ENCODE results near the gene TENM4. TPM values are rescaled to one million over a fixed set of nuclear protein-coding genes. Genes with fewer than 3 reads are reported as not detected.

Gene TENM4
- total RNA-seq, 1 donor from 2014 or later, result 27.2 TPM

- DNase-seq, result no peak
Observed at GRCh38 chr11:79050786-79051185, 390.0 kb downstream of the TENM4 start.

DNA sequence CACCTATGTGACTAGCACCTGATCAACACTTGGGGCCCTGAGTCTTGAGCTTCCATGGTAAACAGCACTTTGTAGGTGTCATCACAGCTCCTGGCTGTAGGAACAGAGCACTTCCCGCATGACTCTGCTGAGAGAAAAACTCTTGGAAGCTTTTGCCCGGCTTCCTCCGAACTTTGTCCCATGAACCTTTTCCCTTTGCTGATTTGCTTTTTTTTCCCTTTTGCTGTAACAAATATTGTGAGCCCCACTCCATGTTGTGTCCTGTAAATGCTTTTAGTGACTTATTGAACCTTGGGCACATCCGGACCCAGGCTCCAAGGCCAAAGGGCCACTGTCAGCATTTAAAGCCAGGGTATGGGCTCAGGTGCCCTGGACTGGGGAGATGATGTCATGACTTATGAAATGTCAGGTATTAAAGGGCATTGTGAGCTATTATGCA, 391.1 kb downstream of the TENM4 start:
- DNase-seq, result no peak

GRCh38 chr11:79047980-79048379, 392.9 kb downstream of the TENM4 start:
- DNase-seq, result no peak

DNA sequence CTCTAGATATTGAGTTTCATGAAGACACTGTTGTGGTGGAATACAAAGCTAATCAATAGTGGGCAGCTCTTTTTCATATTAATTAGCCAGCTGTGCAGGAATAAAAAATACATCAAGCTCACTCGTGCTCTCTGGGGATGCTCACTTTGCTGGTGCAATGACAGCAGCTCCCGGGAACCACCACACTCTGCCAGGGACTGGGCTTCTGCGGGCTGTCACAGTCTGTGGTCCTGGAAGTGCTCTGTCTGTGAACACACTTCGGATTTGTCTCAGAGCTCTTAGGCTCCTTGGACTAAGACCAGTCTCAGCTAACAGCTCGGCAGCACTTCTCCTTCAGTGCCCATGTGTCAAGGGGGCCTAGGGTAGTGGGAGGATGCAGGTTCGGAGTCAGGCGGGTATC, 393.5 kb downstream of the TENM4 start:
- no peak for DNase-seq

DNA sequence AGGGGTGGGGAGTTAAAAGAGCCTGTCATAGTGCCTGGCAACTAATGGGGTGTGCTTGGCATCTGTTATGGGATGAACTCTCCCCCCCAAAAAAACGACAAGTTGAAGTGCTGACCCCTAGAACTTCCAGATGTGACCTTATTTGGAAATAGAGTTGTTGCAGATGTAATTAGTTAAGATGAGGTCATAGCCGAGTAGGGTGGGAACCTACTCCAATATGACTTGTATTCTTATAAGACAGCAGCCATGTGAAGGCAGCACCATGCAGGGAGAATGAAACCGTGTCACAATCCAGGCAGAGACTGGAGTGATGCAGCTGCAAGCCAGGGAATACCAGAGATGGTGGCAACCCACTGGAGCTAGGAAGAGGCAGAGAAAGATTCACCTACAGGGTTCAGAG, 394.5 kb downstream of the TENM4 start:
- no peak for DNase-seq

- peak; percentile 61 for DNase-seq
Observed at GRCh38 chr11:79045800-79046304, 395.0 kb downstream of the TENM4 start.

DNA sequence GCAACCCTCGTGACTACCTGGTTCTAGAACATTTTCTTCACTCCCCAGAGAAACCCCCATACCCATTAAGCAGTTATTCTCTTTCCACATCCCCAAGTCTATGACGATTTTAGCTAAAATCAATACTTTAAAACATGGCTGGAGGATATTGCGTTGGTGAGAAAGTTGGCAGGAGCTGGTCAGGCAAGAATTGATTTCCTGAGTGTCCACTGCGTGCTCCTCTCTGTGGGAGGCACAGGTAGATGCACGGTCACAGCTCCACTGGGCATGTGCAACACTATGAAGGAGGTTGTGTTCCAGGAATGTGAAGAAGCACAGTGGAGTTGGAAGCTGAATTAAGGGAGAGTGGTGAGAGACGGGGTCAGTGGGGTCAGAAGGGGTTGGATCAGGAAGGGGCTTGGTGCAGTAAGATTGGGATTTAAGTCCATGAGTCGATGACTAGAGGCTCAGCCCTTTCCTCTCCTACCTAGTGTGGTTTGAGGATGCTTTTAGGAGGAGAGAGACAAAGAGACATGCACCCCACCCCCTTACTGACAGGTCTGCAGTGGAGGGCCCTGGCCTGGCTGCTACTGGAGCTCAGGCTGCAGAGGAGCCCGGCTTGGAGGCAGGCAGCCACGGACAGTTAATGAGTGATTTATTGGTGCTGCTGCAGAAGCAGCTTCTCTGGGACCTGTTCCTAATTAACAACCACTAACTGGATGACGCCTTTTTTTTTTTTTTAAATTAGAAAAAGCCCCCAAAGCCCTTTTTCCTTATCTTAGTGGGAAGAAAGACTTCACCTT, 395.6 kb downstream of the TENM4 start:
- no peak for DNase-seq

DNA sequence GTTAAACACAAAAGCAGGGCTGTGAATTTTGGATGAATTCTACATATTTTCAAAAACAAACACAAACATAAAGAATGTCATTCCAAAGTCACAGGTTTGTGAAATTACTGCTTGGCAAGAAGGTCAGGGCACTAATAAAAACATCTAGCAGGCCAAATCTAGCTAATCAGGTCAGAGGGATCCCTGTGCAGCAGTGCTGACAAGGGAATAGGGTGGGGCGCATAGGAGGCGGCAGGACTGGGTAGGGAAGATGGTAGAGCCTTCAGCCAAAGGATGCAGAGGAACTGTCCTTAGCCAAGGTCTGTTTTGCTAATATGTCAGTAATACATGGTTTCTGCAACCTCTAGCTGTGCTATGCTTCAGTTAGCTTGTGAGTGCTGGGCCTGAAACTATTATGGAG, 396.6 kb downstream of the TENM4 start:
- no peak for DNase-seq

DNA sequence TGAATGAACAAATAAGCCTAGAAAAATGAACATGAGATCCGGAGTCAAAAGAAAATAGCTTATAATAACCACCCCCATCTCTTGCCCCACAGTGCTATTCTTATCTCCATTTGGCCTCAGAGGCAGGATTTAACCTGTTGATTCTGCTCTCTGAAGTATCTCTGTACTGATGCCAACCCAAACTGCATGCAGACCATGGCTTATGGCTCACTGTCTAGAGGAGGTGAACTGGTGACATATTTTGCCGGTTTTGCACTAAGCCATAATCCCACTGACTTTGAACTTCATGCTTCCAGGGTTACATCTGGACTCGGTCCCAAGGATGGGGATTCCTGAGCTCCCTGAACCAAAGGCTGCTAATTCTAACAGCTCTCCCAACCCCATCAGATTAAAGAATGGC, 397.1 kb downstream of the TENM4 start:
- no peak for DNase-seq

GRCh38 chr11:79042824-79043223, 398.0 kb downstream of the TENM4 start:
- DNase-seq, result no peak

GRCh38 chr11:79040348-79040747, 400.5 kb downstream of the TENM4 start:
- DNase-seq, result no peak

DNA sequence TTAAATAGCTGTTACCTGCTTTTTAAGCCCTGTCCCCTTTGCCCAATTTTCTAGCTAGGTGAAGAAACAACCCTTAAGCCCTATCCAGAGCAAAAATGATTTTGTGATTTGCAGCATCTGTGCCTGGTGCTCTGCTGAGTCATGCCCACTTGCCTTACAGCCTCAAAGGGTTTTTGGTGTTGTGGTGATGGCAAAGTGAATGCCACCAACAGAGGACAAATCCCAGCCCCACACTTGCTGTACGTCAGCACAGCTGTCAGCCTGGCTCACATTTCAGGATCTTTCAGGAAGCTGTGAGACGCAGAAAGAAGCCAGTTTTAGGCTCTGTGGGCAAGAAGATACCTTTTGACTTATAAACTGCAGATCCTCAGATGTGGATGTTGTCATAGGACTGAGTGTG, 401.7 kb downstream of the TENM4 start:
- no peak for DNase-seq

DNA sequence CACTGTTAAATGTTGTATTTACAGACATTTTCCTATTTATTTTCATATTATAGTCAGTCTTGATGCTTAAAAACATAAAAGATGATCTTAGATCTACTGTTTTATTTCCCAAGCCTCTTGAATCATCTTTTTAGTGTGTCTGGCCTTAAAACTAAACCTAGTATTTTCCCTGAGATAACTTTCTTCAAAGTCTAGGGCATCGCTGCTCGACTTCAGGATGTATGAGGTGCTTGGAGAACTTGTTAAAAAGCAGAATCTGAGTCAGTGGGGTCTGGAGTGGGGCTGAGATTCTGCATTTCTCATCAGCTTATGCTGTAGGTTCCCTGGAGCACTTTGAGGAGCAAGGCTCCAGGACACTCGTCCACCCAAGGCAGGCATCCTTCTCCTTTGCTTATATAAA, 404.9 kb downstream of the TENM4 start:
- DNase-seq, result no peak

- DNase-seq, result no peak
Observed at GRCh38 chr11:79033833-79034232, 407.0 kb downstream of the TENM4 start.

DNA sequence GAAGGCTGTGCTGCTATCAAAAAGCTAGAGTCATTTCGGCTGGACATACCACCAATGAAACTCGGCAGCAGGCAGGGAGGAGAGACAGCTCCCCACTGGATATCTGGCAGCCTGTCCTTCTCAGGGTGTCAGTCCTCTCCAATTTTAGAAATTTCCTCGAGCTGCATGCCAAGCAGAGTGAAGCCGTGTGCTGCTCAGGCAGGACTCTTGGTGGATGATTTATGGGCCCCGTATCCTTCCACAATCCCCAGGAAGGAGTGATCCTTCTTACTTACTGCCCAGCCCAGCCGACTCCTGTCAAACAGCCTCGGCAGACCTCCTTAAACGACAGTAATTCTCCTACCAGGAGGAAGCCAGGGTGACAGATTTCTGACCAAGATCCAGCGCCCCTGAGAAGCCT, 410.4 kb downstream of the TENM4 start:
- DNase-seq, result no peak

DNA sequence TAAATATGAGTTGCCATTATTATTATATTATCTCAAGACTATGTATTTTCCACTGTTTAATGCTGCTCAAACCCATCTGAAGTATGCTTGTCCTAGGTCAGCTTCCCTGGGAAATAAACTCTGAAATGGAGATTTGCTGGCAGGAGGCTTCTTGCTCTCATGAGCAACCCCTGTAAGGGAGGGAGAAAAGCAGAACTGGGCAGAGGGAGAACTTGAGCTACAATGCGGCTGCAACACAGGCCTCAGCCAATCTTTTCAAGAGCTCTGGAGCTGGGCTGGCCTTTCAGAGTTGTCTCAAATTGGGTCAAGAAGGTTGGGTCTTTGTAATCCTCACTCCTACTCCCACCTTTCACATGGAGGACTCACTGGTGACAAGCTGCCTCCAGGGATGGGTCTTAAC, 412.6 kb downstream of the TENM4 start:
- no peak for DNase-seq

GRCh38 chr11:79026803-79027445, 413.9 kb downstream of the TENM4 start:
- DNase-seq, result no peak

DNA sequence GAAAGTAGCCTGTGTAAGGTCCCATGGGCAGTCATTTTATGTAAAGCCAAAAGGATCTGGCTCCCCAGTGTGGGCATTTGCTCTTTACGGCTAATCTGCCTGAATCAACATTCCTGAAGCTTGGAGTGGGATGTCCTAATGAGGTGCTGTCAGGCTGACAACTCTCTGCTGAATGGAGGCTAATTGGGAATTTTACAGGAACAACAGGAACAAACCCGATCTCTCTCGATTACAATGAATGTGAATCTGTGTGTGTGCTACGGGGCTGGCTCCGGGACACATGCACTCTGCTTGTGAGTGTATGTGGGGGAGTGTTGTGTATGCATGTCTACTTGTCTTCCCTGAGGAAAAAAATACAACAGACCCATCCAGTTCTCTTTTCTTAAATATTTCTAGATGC, 415.2 kb downstream of the TENM4 start:
- DNase-seq, result no peak

DNA sequence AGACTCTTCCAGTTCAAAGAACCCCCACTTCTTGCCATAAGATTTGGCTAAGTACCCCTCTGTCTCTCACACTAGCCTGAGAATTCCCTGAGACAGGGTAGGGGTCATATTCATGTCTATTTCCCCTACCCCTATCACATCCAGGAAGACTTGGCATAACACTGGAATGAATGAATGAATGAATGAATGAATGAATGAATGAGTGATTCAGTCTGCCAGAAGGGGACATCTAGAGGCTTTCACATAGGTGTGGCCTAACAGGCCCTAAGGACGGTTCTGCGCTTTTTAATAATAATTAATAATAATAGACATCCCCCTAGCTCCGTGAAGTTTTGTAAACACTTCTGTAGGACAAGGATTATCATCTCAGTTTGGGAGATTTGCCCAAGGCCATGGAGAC, 415.7 kb downstream of the TENM4 start:
- DNase-seq, result no peak

DNA sequence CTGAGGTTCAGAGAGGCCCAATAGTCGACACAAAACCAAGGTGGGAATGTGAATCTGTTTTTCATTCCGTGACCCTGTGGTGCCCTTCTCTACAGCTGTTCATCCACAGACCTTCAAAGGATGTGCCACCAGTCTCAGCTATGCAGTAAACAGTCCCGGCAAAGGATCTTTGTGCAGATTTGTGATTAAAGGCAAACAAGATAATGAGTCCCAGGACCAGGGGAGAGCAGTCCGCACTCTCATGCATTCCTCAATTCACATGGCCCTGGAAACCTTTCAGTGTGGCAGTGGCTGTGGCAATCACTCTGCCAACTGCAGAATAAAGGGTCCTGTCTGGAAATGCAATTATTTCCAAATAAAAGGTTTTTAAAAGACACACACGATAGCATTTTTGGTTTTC, 418.6 kb downstream of the TENM4 start:
- DNase-seq, result no peak

DNA sequence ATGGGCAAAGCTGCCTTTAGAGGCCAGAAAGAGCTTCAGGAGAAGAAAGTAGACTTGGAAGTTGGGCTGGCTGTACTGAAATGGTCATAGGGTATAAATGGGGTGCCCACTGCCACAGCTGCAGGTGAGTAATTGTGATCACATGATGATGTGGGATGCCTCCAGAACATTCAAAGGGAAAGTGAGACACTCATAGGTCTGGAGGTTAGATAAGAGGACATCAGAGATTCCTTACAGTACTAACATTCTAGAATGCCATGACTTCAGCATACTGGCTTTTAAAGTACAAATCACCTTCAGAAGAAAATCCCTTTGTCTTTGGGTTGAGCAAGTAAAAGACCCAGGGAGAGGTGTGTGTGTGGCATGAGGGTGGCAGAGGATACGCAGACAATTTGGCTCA, 419.2 kb downstream of the TENM4 start:
- no peak for DNase-seq

- no peak for DNase-seq
Observed at GRCh38 chr11:79019975-79020374, 420.9 kb downstream of the TENM4 start.

- no peak for DNase-seq
Observed at GRCh38 chr11:79019277-79019676, 421.6 kb downstream of the TENM4 start.

- peak; percentile 67 for DNase-seq
Observed at GRCh38 chr11:79018371-79018849, 422.4 kb downstream of the TENM4 start.

All from skin of body (tissue), 2 donors.